Right ventricle myocardium superior (tissue), 1 donor: ENCODE results near the gene NUP153. TPM values are rescaled to one million over a fixed set of nuclear protein-coding genes. Genes with fewer than 3 reads are reported as not detected.
A peak's percentile ranks its signal among the peaks of the same experiment; 100 is the strongest.
"Not testable (repeated sequence)": the region's sequence is repeated elsewhere in the genome, so short reads cannot be mapped to it uniquely, and the experiment has no call there.

Source experiments
- ATAC-seq: fragments of 200-7000 bp; cut with Tn5 transposase; one replicate; pipeline ENCODE4 v1.9.1; 2020; ENCODE audit warnings: mild to moderate bottlenecking; ENCODE audit not compliant: poor library complexity
- DNase-seq: peaks from one replicate; pipeline ENCODE4 v3.0.0-alpha.2; 2020
- intact Hi-C: fragments of 100-400 bp; cut with DNase I; formaldehyde crosslinking; loops from one replicate; pipeline ENCODE4 v1.11.2; 2022
- total RNA-seq: library from RNA; stranded (reverse); fragmentation: NEBNext Ultra II Directional; extraction: Animal tissue kit (Norgen Biotek cat#: 25700); gene quantifications from one replicate; pipeline ENCODE4 v1.2.1, GENCODE V29; 2021
- donor health status: DM: no; HTN: yes; CAD: no; lungs with severe emphysema.

Gene NUP153
- total RNA-seq, 1 donor from 2014 or later: 23.6 TPM

DNA sequence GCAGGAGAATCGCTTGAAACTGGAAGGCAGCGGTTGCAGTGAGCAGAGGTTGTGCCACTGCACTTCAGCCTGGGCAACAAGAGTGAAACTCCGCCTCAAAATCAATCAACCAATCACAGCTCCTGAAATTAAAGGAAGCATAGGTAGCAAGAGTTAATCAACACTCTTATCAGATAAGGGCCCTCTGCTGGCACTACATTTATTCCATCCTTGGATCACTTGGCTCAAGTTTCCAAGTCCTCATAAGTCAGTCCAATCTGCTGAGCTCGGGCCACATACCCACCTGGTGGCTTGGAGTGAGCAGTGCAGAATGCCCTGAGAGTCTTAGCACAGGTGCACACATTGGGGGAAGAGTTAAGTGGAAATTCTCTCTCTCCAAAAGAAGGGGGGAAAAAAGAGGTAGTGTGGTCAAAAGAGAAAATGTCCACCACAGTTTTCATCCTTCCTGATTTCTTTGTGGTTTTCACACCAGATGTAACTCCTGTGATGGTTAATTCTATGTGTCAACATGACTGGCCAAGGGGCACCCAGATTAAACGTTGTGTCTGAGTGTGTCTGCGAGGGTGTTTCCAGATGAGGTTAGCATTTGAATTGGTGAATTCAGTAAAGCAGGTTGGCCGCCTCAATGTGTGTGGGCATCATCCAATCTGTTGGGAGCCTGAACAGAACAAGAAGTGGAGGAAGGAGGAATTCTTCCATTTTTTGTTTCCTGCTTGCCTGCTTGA is 120.8 kb downstream of the NUP153 start:
- intact Hi-C loops: loop anchor here (2.0 kb wide), 1 partner anchor 429 kb away; no protein-coding TSS in a partner anchor
- ATAC-seq (no peak), DNase-seq (no peak)

DNA sequence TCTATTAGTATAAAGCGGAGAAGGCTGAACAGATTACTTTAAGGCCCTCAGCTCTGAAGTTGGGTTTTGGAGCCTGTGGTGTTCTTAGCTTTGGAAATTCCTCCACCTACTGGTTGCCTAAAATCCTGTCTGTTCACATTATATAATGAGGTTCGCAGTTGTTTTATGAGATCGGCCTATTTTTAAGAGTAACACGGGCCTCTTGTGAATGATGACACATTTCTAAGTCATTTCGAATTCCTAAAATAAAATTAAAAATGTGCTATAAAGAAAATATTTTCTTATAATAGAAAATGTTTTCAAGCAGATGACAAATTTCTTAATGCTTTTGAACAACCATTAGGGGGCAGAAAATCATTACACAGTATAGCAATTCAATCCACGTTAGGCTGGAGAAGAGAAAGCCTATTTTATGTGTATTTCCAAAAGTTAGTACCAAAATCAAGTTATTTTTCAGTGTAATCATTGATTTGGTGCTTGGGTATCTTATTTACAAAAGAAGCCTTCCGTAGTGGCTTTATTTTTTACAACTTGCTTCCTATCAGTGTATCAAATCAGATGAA is 122.4 kb downstream of the NUP153 start:
- ATAC-seq (peak; percentile 90), DNase-seq (no peak)
- intact Hi-C loops: loop anchor here (2.0 kb wide), 1 partner anchor 428 kb away; no protein-coding TSS in a partner anchor

DNA sequence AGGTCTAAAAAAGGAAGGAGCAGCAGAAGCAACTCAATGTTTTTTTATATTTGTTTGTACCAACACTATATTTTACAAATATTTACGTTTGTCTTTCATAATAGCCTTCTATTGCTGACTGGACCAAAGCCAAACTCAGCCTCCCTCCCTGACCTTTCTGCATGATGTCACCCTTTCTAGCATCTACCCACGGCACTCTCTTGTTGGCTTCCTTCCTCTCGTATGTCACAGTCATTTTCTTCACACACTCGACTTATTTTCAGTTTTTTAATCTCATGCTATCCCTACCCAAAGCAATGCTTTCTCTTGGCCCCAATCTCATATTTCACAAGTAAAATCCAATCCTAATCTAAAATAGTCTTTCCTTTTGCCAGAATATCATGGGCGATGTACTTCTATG is 122.9 kb downstream of the NUP153 start:
- peak; percentile 9 for ATAC-seq
- intact Hi-C loops: loop anchor here (2.0 kb wide), 1 partner anchor 427 kb away; no protein-coding TSS in a partner anchor

DNA sequence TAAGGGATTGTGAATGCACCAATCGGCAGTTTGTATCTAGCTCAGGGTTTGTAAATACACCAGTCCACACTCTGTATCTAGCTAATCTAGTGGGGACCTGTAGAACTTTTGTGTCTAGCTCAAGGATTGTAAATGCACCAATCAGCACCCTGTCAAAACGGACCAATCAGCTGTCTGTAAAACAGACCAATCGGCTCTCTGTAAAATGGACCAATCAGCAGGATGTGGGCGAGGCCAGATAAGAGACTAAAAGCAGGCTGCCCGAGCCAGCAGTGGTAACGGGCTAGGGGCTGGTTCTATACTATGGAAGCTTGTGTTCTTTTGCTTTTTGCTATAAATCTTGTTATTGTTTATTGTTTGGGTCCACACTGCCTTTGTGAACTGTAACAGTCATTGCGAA is 125.4 kb downstream of the NUP153 start:
- DNase-seq, intact Hi-C loops, ATAC-seq: not testable (repeated sequence)

More for the DNA sequence above, 122.9 kb downstream of the NUP153 start:
- no peak for DNase-seq

DNA sequence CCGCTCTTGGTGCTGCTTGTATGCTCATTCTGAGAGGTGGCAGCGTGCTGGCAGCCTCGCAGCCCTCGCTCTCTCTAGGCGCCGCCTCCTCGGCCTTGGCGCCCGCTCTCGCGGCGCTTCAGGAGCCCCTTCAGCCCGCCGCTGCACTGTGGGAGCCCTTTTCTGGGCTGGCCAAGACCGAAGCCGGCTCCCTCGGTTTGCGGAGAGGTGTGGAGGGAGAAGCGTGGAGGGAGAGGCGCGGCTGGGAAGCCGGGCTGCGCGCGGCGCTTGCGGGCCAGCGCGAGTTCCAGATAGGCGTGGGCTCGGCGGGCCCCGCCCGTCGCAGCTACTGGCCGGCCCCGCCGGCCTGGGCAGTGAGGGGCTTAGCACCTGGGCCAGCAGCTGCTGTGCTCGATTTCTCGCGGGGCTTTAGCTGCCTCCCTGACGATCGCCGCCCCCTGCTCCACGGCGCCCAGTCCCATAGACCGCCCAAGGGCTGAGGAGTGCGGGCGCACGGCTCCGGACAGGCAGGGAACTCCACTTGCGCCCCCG is 126.1 kb downstream of the NUP153 start:
- ATAC-seq: peak; percentile 86
- intact Hi-C loops: no loop called here

DNA sequence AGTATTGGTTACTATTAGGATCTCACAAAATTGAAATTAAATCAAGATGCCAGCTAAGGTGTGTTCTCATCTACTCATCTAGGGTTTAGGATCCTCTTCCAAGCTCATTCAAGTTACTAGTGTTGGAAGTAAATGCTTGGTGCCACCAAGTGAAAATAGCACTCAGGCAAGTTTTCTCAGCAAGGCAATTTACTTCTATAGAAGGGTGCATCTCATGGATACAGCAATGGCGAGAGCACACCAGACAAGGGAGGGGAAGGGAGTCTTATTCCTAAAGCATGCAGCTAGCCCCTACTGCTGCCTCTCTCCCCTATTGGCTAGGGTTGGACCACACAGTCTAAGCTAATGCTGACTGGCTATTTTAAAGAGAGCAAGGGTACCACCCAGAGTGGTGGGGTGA is 129.7 kb downstream of the NUP153 start:
- ATAC-seq (no peak), DNase-seq (no peak)
- intact Hi-C loops: no loop called here

More for the DNA sequence above, 126.1 kb downstream of the NUP153 start:
- DNase-seq: peak; percentile 67

DNA sequence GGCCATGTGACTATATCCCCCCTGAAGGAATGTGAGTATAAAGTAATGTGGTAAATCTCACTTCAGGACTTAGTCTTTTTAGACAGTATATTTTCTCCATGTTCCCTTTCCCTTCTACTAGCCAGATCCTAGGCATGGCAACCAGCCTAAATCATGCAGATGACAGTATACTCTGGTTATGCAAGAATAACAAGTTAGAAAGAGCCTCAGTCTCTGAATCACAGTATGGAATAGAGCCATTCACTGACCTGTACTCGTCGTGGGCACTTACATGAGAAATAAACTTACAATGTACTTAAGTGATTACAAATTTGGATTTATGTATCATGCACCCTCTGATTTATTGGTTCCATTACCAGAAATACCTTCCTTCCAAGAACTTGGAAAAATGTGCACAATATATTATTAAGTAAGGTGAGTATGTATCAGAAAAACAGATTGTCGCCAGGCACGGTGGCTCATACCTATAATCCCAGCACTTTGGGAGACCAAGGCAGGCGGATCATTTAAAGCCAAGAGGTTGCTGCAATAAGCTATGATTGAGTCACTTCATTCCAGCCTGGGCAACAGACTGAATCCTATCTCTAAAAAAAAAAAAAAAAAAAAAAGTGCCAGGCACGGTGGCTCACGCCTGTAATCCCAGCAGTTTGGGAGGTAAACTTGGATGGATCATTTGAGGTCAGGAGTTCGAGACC is 131.7 kb downstream of the NUP153 start:
- intact Hi-C loops: no loop called here
- no peak for ATAC-seq

DNA sequence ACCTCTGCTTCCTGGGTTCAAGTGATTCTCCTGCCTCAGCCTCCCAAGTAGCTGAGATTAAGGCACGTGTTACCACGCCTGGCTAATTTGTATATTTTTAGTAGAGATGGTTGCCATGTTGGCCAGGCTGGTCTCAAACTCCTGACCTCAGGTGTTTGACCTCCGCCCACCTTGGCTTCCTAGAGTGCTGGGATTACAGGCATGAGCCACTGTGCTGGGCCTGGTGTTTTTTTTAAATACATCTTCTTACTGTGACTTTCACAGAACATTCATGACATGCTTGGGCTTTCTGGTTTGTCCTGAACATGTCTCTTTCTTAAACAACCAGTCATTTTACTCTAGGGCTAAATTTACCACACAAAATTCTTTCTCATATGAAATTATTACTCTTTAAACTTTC is 141.3 kb downstream of the NUP153 start:
- DNase-seq (no peak), ATAC-seq (no peak)
- intact Hi-C loops: no loop called here

More for the DNA sequence above, 131.7 kb downstream of the NUP153 start:
- no peak for DNase-seq

Other genes with a start within 250 kb of the NUP153 start
- 16.7 TPM for gene FAM8A1, start 106.6 kb downstream of the NUP153 start, total RNA-seq